HG03045 (cell line): ENCODE results near the gene THOC7.

Experiments used
- ATAC-seq: cut with Tn5 transposase; IDR thresholded peaks from one replicate; pipeline ENCODE4 v1.9.1; 2021; ENCODE audit warnings: mild to moderate bottlenecking, moderate library complexity; ENCODE audit not compliant: unreplicated experiment

Gene THOC7

GRCh38 chr3:63863150-63864007 lies at the start of gene THOC7, which contains the start of gene ATXN7:
Gene THOC7, minus strand, starts transcription at chr3:63863805. Its CDS starts 15 bp downstream, at chr3:63863790.
Gene ATXN7, plus strand, starts transcription at chr3:63863867. Its CDS starts 48,732 bp downstream, at chr3:63912599.
- ATAC-seq = peak; percentile 81

GRCh38 chr3:63912768-63913588 lies 49.4 kb upstream of the THOC7 start:
- ATAC-seq = peak; percentile 4

GRCh38 chr3:63911873-63912767 lies 48.5 kb upstream of the THOC7 start, which contains the start of gene SCAANT1:
Gene SCAANT1, minus strand, starts transcription at chr3:63912383.
- ATAC-seq = peak; percentile 80

- ATAC-seq = no peak
These were observed 47.9 kb upstream of the THOC7 start for GRCh38 chr3:63911509-63911872.

- no peak for ATAC-seq
These were observed 47.3 kb upstream of the THOC7 start for GRCh38 chr3:63910891-63911290.

GRCh38 chr3:63910001-63910400 lies 46.4 kb upstream of the THOC7 start:
- no peak for ATAC-seq

GRCh38 chr3:63909431-63909830 lies 45.8 kb upstream of the THOC7 start:
- no peak for ATAC-seq

GRCh38 chr3:63908776-63909175 lies 45.2 kb upstream of the THOC7 start:
- ATAC-seq = no peak

GRCh38 chr3:63908081-63908736 lies 44.6 kb upstream of the THOC7 start:
- ATAC-seq = no peak

GRCh38 chr3:63905731-63906620 lies 42.4 kb upstream of the THOC7 start:
- ATAC-seq = no peak

- no peak for ATAC-seq
These were observed 36.9 kb upstream of the THOC7 start for GRCh38 chr3:63900459-63900858.

GRCh38 chr3:63900010-63900409 lies 36.4 kb upstream of the THOC7 start:
- no peak for ATAC-seq

GRCh38 chr3:63896332-63897030 lies 32.9 kb upstream of the THOC7 start:
- no peak for ATAC-seq

GRCh38 chr3:63895422-63896189 lies 32.0 kb upstream of the THOC7 start:
- no peak for ATAC-seq

GRCh38 chr3:63892773-63893352 lies 29.3 kb upstream of the THOC7 start:
- no peak for ATAC-seq

- no peak for ATAC-seq
These were observed 27.9 kb upstream of the THOC7 start for GRCh38 chr3:63891518-63891917.

GRCh38 chr3:63886858-63887257 lies 23.3 kb upstream of the THOC7 start:
- no peak for ATAC-seq

GRCh38 chr3:63880653-63881052 lies 17.0 kb upstream of the THOC7 start:
- ATAC-seq = no peak
